Fibroblast of pulmonary artery (primary cell): ENCODE measurements around the gene PMPCB.

Source experiments
- DNase-seq: peaks from one replicate; pipeline ENCODE4 v3.0.0-alpha.2; 2010; ENCODE audit warnings: low read depth
- H3K4me3 ChIP-seq: replicated peaks from 2 replicates; pipeline ENCODE4 v1.5.1; 2011; ENCODE audit warnings: low read depth, mild to moderate bottlenecking, control low read depth, low read length, moderate library complexity
- TF ChIP-seq, protein P1 (sequence below): IDR thresholded peaks from 2 replicates; pipeline ENCODE4 v1.5.1; 2011; ENCODE audit warnings: mild to moderate bottlenecking, control low read depth, low read length, inconsistent platforms; ENCODE audit errors: missing control alignments

PMPCB gene

GRCh38 chr7:103316380-103316941 lies 19.2 kb downstream of the PMPCB start:
- TF ChIP-seq, protein P1, sequence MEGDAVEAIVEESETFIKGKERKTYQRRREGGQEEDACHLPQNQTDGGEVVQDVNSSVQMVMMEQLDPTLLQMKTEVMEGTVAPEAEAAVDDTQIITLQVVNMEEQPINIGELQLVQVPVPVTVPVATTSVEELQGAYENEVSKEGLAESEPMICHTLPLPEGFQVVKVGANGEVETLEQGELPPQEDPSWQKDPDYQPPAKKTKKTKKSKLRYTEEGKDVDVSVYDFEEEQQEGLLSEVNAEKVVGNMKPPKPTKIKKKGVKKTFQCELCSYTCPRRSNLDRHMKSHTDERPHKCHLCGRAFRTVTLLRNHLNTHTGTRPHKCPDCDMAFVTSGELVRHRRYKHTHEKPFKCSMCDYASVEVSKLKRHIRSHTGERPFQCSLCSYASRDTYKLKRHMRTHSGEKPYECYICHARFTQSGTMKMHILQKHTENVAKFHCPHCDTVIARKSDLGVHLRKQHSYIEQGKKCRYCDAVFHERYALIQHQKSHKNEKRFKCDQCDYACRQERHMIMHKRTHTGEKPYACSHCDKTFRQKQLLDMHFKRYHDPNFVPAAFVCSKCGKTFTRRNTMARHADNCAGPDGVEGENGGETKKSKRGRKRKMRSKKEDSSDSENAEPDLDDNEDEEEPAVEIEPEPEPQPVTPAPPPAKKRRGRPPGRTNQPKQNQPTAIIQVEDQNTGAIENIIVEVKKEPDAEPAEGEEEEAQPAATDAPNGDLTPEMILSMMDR, result no peak
- DNase-seq, result no peak
- no peak overlapping the region for H3K4me3 ChIP-seq

GRCh38 chr7:103317009-103317408 lies 19.8 kb downstream of the PMPCB start:
- no peak for DNase-seq
- TF ChIP-seq, protein P1, result no peak

GRCh38 chr7:103325744-103326143 lies 28.5 kb downstream of the PMPCB start:
- no peak overlapping the region for H3K4me3 ChIP-seq
- TF ChIP-seq, protein P1, result no peak
- DNase-seq, result no peak

More at GRCh38 chr7:103317009-103317408, 19.8 kb downstream of the PMPCB start:
- H3K4me3 ChIP-seq, result no peak overlapping the region

DNA sequence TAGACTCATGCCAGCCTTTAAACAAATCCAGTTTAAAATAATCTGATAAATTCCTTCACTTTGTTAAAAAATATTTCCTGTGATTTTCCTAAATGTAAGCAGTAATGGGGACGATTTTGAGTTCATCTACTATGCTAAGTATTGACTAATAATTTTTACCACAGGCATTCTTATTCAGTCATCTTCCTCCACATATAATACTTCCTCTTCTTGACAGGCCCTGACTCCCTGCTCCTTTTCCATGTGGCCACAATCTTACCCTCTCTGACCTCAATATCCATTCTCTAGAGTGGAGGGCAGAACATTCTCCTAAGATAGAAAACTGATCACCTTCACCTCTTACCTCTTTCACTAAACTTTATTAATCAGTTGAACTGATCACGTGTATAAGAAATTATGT lies 39.5 kb downstream of the PMPCB start:
- no peak overlapping the region for H3K4me3 ChIP-seq
- TF ChIP-seq, protein P1, result no peak
- no peak for DNase-seq

GRCh38 chr7:103338864-103339263 lies 41.6 kb downstream of the PMPCB start:
- TF ChIP-seq, protein P1, result no peak
- DNase-seq, result no peak
- H3K4me3 ChIP-seq, result no peak overlapping the region

- TF ChIP-seq, protein P1, result no peak
- no peak for DNase-seq
- no peak overlapping the region for H3K4me3 ChIP-seq
Observed at GRCh38 chr7:103341466-103341865, 44.2 kb downstream of the PMPCB start.

DNA sequence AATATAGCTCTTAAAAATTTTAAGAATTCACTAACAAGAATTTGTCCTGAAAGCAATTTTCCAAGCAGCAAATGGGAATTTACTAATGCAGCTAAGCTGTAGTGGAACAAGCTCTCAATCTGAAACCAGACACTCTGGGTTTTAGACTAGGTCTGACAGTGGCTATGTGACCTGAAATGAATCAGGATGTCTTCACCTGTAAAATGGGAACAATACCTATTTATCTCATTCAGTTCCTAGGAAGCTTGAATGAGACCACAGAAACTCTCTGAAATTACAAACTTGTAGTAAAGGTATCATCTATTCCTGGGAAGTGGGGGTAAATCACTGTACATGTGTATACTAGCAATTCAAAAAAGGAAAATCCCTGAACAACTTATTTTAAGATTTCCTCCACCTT lies 46.1 kb downstream of the PMPCB start:
- H3K4me3 ChIP-seq, result peak overlapping the region; percentile 89
- TF ChIP-seq, protein P1, result no peak
- no peak for DNase-seq
